HepG2 (cell line): Measurements from ENCODE around the gene FDPS. TPM values are rescaled to one million over a fixed set of nuclear protein-coding genes. Genes with fewer than 3 reads are reported as not detected.

Source experiments
- E2F2 ChIP-seq: sonication (generic); formaldehyde crosslinking; IDR thresholded peaks from 2 replicates; pipeline ENCODE4 v1.4.0; 2020; ENCODE audit warnings: missing genetic modification reagents, borderline replicate concordance
- HDAC1 ChIP-seq: sonication (generic); formaldehyde crosslinking; IDR thresholded peaks from 2 replicates; pipeline ENCODE4 v1.5.1; 2020; ENCODE audit warnings: mild to moderate bottlenecking, missing genetic modification reagents
- HMG20B ChIP-seq: conservative IDR thresholded peaks from 2 replicates; pipeline ENCODE4 v1.6.1; 2016; ENCODE audit warnings: missing genetic modification reagents, missing compliant biosample characterization
- MXD1 ChIP-seq: sonication (generic); formaldehyde crosslinking; IDR thresholded peaks from 2 replicates; pipeline ENCODE4 v1.4.0; 2020; ENCODE audit warnings: mild to moderate bottlenecking, missing genetic modification reagents
- NFE2L2 ChIP-seq: fragments of 150-350 bp; IDR thresholded peaks from 2 replicates; pipeline ENCODE4 v1.6.1; 2014; ENCODE audit warnings: low read length
- NFYC ChIP-seq: IDR thresholded peaks from 2 replicates; pipeline ENCODE4 v1.6.1; 2016; ENCODE audit warnings: missing genetic modification reagents, missing compliant biosample characterization
- PRDM15 ChIP-seq: sonication (generic); formaldehyde crosslinking; IDR thresholded peaks from 2 replicates; pipeline ENCODE4 v1.4.0; 2020; ENCODE audit warnings: missing genetic modification reagents
- RFX5 ChIP-seq: IDR thresholded peaks from 2 replicates; pipeline ENCODE4 v1.6.1; 2011; ENCODE audit warnings: low read depth, low read length, improper control_type of control experiment
- SAFB2 ChIP-seq: sonication (generic); formaldehyde crosslinking; IDR thresholded peaks from 2 replicates; pipeline ENCODE4 v1.5.1; 2020; ENCODE audit warnings: missing genetic modification reagents, low read depth, mild to moderate bottlenecking, borderline replicate concordance
- SIX1 ChIP-seq: sonication (generic); formaldehyde crosslinking; IDR thresholded peaks from 2 replicates; pipeline ENCODE4 v1.4.0; 2020; ENCODE audit warnings: missing genetic modification reagents, borderline replicate concordance
- ZNF121 ChIP-seq: sonication (generic); formaldehyde crosslinking; IDR thresholded peaks from 2 replicates; pipeline ENCODE4 v1.5.0; 2020; ENCODE audit warnings: mild to moderate bottlenecking, missing genetic modification reagents
- ZNF335 ChIP-seq: sonication (generic); formaldehyde crosslinking; IDR thresholded peaks from 2 replicates; pipeline ENCODE4 v1.4.0; 2020; ENCODE audit warnings: missing genetic modification reagents
- ZNF660 ChIP-seq: sonication (generic); formaldehyde crosslinking; IDR thresholded peaks from 2 replicates; pipeline ENCODE4 v1.5.1; 2020; ENCODE audit warnings: mild to moderate bottlenecking, low read depth, missing genetic modification reagents, borderline replicate concordance
- ZNF7 ChIP-seq: IDR thresholded peaks from 2 replicates; pipeline ENCODE4 v1.6.1; 2016; ENCODE audit warnings: missing biosample characterization, missing genetic modification reagents
- ZNF770 ChIP-seq: sonication (generic); formaldehyde crosslinking; IDR thresholded peaks from 2 replicates; pipeline ENCODE4 v1.5.0; 2020; ENCODE audit warnings: mild to moderate bottlenecking, missing genetic modification reagents
- ZSCAN12 ChIP-seq: sonication (generic); formaldehyde crosslinking; IDR thresholded peaks from 2 replicates; pipeline ENCODE4 v1.9.0; 2021; ENCODE audit warnings: mild to moderate bottlenecking, missing genetic modification reagents
- polyA plus RNA-seq, 8 experiments: library from polyadenylated mRNA; depleted of rRNA in 3 of 8; stranded (reverse) in 7 of 8; unstranded in 1 of 8; fragments of >200 nt; fragmentation: Illumina TruSeq in 4 of 8; extraction: Trizol in 4 of 8; gene quantifications; 2 replicates each; pipeline versions ENCODE4 v1.2.1 to v1.2.3, GENCODE V29; 2011 to 2016; ENCODE audit warnings: low read depth in 4 of 8, missing spikeins in 1 of 8, mixed read lengths in 1 of 8; ENCODE audit not compliant: insufficient read depth in 1 of 8
- total RNA-seq, 5 experiments: library from RNA; depleted of rRNA; stranded (reverse); fragments of >200 nt; fragmentation: Illumina TruSeq; extraction: Trizol; gene quantifications; 2 replicates each; pipeline ENCODE4 v1.2.3, GENCODE V29; 2016; ENCODE audit warnings: low read depth in 1 of 5

The FDPS gene
- total and polyA plus RNA-seq, 2 of the 13 experiments (the other 11 are each of a cell fraction or from before 2014, with no cell fraction given) = 264 to 519 TPM

- TF ChIP-seq PRDM15 (CRISPR knock-in tag) (no peak), HDAC1 (CRISPR knock-in tag) (peak; percentile 93), HMG20B (CRISPR knock-in tag) (no peak), ZNF770 (CRISPR knock-in tag) (no peak), SAFB2 (peak; percentile 81; the same call in 1 of the 2 replicates), ZSCAN12 (CRISPR knock-in tag) (no peak), NFE2L2 (no peak), NFYC (CRISPR knock-in tag) (peak; percentile 75), ZNF335 (no peak; the same call in 1 of the 2 replicates), RFX5 (0 out of 2 replicates have a peak, but pooled peaks have one; percentile 7), SIX1 (CRISPR knock-in tag) (no peak; the same call in 1 of the 2 replicates), ZNF660 (CRISPR knock-in tag) (no peak), ZNF7 (no peak), E2F2 (CRISPR knock-in tag) (no peak), MXD1 (CRISPR knock-in tag) (peak; percentile 93), ZNF121 (CRISPR knock-in tag) (no peak)
Measured at GRCh38 chr1:155261852-155262673, 46.6 kb upstream of the FDPS start, which contains the start of gene SCAMP3 (continued).
